ENCODE data around the gene CALHM1.

The CALHM1 gene

DNA sequence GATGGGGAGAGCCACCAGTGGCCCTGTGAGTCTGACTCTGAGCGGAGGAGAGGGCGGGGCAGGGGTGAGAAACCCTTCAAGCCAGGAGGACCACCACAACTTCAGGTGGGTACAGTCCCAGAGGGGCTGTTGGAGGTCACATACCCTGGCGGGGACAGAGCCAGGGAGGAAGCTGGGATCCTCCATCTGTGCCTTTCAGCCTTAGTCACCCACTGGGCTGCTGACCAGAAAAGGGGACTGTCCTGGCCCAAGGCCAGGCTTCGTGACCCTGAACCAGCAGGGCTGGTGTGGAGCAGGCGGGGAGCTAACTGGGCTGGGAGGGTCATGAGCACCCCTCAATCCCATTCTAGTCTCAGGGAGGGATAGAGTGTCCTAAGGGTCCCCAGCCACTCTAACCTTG is 21.8 kb upstream of the CALHM1 start:
- Histone ChIP-seq H3K9me3 (ENCODE audit: insufficient read depth, low read length, severe bottlenecking) (no peaks in the 10 kb centered on the region), H3K4me1 (ENCODE audit: insufficient read depth, low read length) (no peaks in the 10 kb centered on the region), H3K27me3 (ENCODE audit: insufficient read depth, low read length, poor library complexity) (no peaks in the 10 kb centered on the region), H3K9ac (ENCODE audit: low read depth, low read length) (no peak overlapping the region), H3K4me3 (ENCODE audit: low read depth in 1 of 2, low read length in 2 of 2) (no peak overlapping the region), H3K36me3 (ENCODE audit: insufficient read depth, low read length) (no peaks in the 10 kb centered on the region), H3K27ac (ENCODE audit: low read length) (no peak overlapping the region), H3K79me2 (ENCODE audit: insufficient read depth, low read length) (no peaks in the 10 kb centered on the region), H2AFZ (ENCODE audit: low read depth, low read length) (no peak overlapping the region), H4K20me1 (ENCODE audit: insufficient read depth, low read length) (no peaks in the 10 kb centered on the region), H3K4me2 (ENCODE audit: insufficient read depth, low read length) (no peak overlapping the region)
- DNase-seq: no peak
- no peak for TF ChIP-seq EZH2 (IDR thresholded peaks at IDR 0.05; ENCODE audit: borderline replicate concordance, low read depth, low read length, severe bottlenecking)
- TF ChIP-seq, protein P1, sequence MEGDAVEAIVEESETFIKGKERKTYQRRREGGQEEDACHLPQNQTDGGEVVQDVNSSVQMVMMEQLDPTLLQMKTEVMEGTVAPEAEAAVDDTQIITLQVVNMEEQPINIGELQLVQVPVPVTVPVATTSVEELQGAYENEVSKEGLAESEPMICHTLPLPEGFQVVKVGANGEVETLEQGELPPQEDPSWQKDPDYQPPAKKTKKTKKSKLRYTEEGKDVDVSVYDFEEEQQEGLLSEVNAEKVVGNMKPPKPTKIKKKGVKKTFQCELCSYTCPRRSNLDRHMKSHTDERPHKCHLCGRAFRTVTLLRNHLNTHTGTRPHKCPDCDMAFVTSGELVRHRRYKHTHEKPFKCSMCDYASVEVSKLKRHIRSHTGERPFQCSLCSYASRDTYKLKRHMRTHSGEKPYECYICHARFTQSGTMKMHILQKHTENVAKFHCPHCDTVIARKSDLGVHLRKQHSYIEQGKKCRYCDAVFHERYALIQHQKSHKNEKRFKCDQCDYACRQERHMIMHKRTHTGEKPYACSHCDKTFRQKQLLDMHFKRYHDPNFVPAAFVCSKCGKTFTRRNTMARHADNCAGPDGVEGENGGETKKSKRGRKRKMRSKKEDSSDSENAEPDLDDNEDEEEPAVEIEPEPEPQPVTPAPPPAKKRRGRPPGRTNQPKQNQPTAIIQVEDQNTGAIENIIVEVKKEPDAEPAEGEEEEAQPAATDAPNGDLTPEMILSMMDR (IDR thresholded peaks at IDR 0.05; ENCODE audit: borderline replicate concordance, extremely low read depth, low read length, poor library complexity, severe bottlenecking): no peak
- ATAC-seq (ENCODE audit: insufficient read depth, low read depth): no peak

DNA sequence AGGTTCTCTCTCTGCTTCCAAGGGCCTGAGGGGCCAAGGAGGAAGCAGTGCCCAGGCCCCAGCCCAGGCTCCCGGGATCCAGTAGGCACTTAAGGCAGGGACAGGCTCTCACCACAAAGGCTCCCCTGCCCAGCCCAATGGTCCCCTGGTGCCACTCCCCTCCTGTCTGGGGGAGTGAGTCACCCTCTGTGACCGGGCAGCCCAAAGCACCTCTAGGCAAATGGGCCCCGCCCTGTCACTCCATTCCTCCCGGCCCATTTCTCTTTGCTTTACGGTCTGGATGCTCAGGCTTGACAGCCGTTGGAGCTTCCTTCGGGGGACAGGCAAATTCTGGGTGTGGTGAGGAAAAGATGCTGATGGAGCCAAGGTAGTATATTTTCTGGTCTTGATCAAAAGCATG is 20.4 kb upstream of the CALHM1 start, which contains the start of gene CALHM3:
CALHM3 (minus strand) TSS at position 106 of the 400 bp plus-strand sequence. CDS start 208 bp downstream, outside the sequence.
- Histone ChIP-seq H3K9me3 (ENCODE audit: insufficient read depth, low read length, severe bottlenecking) (no peaks in the 10 kb centered on the region), H3K27me3 (ENCODE audit: insufficient read depth, low read length, poor library complexity) (no peaks in the 10 kb centered on the region), H3K9ac (ENCODE audit: low read depth, low read length) (no peak within 1 kb of the TSS), H3K4me2 (ENCODE audit: insufficient read depth, low read length) (no peak within 1 kb of the TSS), H3K4me3 (ENCODE audit: low read depth in 1 of 2, low read length in 2 of 2) (no peak within 1 kb of the TSS), H3K27ac (ENCODE audit: low read length) (no peak within 1 kb of the TSS), H3K36me3 (ENCODE audit: insufficient read depth, low read length) (no peaks in the 10 kb centered on the region), H2AFZ (ENCODE audit: low read depth, low read length) (no peak within 1 kb of the TSS), H3K4me1 (ENCODE audit: insufficient read depth, low read length) (no peaks in the 10 kb centered on the region), H3K79me2 (ENCODE audit: insufficient read depth, low read length) (no peaks in the 10 kb centered on the region), H4K20me1 (ENCODE audit: insufficient read depth, low read length) (no peaks in the 10 kb centered on the region)
- no peak for ATAC-seq (ENCODE audit: insufficient read depth, low read depth)
- DNase-seq: no peak
- TF ChIP-seq, protein P1 (IDR thresholded peaks at IDR 0.05; ENCODE audit: borderline replicate concordance, extremely low read depth, low read length, poor library complexity, severe bottlenecking): no peak
- TF ChIP-seq EZH2 (IDR thresholded peaks at IDR 0.05; ENCODE audit: borderline replicate concordance, low read depth, low read length, severe bottlenecking): no peak

DNA sequence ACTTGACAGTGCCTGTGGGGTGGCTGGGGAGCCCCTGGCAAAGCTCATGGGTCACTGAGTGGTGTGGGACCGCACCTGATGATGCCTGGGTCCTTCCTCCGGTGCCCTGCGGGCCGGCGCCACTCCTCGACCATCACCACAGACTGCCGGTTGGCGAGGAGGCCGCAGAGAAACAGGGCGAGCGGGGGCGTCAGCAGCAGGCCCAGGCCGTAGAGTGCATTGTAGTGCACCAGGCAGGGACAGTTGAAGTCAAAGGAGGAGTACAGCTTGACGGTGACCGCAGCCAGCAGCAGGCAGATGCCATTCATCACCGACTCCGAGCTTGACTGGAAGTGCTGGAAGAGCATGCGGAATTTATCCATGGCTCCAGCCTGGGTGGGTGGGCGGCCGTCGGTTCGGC is 20.0 kb upstream of the CALHM1 start:
- H3K9me3 ChIP-seq (ENCODE audit: insufficient read depth, low read length, severe bottlenecking): no peaks in the 10 kb centered on the region
- no peak overlapping the region for H2AFZ ChIP-seq (ENCODE audit: low read depth, low read length)
- H3K79me2 ChIP-seq (ENCODE audit: insufficient read depth, low read length): no peaks in the 10 kb centered on the region
- ATAC-seq (ENCODE audit: insufficient read depth, low read depth) (no peak), DNase-seq (no peak)
- H3K4me2 ChIP-seq (ENCODE audit: insufficient read depth, low read length): no peak overlapping the region
- H3K27me3 ChIP-seq (ENCODE audit: insufficient read depth, low read length, poor library complexity): no peaks in the 10 kb centered on the region
- H3K36me3 ChIP-seq (ENCODE audit: insufficient read depth, low read length): no peaks in the 10 kb centered on the region
- H3K4me3 ChIP-seq (ENCODE audit: low read depth in 1 of 2, low read length in 2 of 2): no peak overlapping the region
- H3K27ac ChIP-seq (ENCODE audit: low read length): no peak overlapping the region
- no peak overlapping the region for H3K9ac ChIP-seq (ENCODE audit: low read depth, low read length)
- TF ChIP-seq EZH2 (IDR thresholded peaks at IDR 0.05; ENCODE audit: borderline replicate concordance, low read depth, low read length, severe bottlenecking): no peak
- TF ChIP-seq, protein P1 (IDR thresholded peaks at IDR 0.05; ENCODE audit: borderline replicate concordance, extremely low read depth, low read length, poor library complexity, severe bottlenecking): no peak
- H4K20me1 ChIP-seq (ENCODE audit: insufficient read depth, low read length): no peaks in the 10 kb centered on the region
- H3K4me1 ChIP-seq (ENCODE audit: insufficient read depth, low read length): no peaks in the 10 kb centered on the region

All from DND-41 (cell line).